Daoy (cell line): ENCODE data around the gene CCDC196. TPM values are rescaled to one million over a fixed set of nuclear protein-coding genes. Genes with fewer than 3 reads are reported as not detected.

Experiments
- total RNA-seq: library from RNA; depleted of rRNA; stranded (reverse); fragments of >200 nt; shearing (Covaris generic); gene quantifications from 2 replicates; pipeline ENCODE4 v1.2.3, GENCODE V29; 2014; rRNA removed

CCDC196 gene
- total RNA-seq, 1 experiment from 2014 or later, result not detected

Other genes with a start within 250 kb of the CCDC196 start
- 13.4 and 21.9 TPM in 2 replicates for gene GPHN, start 21.8 kb downstream of the CCDC196 start, total RNA-seq